Fibroblast of the aortic adventitia (primary cell): Measurements from ENCODE around the gene GLRA3. TPM values are rescaled to one million over a fixed set of nuclear protein-coding genes. Genes with fewer than 3 reads are reported as not detected.
"Not testable (repeated sequence)": the region's sequence is repeated elsewhere in the genome, so short reads cannot be mapped to it uniquely, and the experiment has no call there.

Source experiments
- DNase-seq: peaks from one replicate; pipeline ENCODE4 v3.0.0-alpha.2; 2010; ENCODE audit warnings: low read depth
- H3K4me3 ChIP-seq: 2 replicates; pipeline ENCODE4 v1.5.1; 2011; ENCODE audit warnings: low read depth, mild to moderate bottlenecking, control low read depth, low read length, moderate library complexity
- CTCF ChIP-seq: IDR thresholded peaks from 2 replicates; pipeline ENCODE4 v1.5.1; 2011; ENCODE audit warnings: mild to moderate bottlenecking, low read length, control low read depth, inconsistent platforms; ENCODE audit not compliant: insufficient read depth
- total RNA-seq: library from RNA; depleted of rRNA; stranded (reverse); fragments of >200 nt; gene quantifications from 2 replicates; pipeline ENCODE4 v1.2.3, GENCODE V29; 2012; ENCODE audit warnings: low replicate concordance

GLRA3 gene
- total RNA-seq, 1 donor, result not detected

- TF ChIP-seq CTCF, result no peak
- H3K4me3 ChIP-seq, result no peak overlapping the region
- DNase-seq, result no peak
These were observed 132.4 kb downstream of the GLRA3 start for GRCh38 chr4:174696657-174697056.

GRCh38 chr4:174691876-174692275, 137.2 kb downstream of the GLRA3 start:
- not testable (repeated sequence) for H3K4me3 ChIP-seq, DNase-seq

GRCh38 chr4:174690665-174691064, 138.4 kb downstream of the GLRA3 start:
- no peak for DNase-seq
- H3K4me3 ChIP-seq, result no peak overlapping the region
- TF ChIP-seq CTCF, result no peak

GRCh38 chr4:174689618-174690017, 139.4 kb downstream of the GLRA3 start:
- no peak for TF ChIP-seq CTCF
- DNase-seq, result no peak
- no peak overlapping the region for H3K4me3 ChIP-seq

GRCh38 chr4:174686826-174687225, 142.2 kb downstream of the GLRA3 start:
- no peak for TF ChIP-seq CTCF
- DNase-seq, result no peak
- H3K4me3 ChIP-seq, result no peak overlapping the region

- peak; percentile 65 for DNase-seq
- no peak for TF ChIP-seq CTCF
- no peak overlapping the region for H3K4me3 ChIP-seq
These were observed 147.2 kb downstream of the GLRA3 start for GRCh38 chr4:174681723-174682300.

- no peak overlapping the region for H3K4me3 ChIP-seq
- DNase-seq, result peak; percentile 65
- no peak for TF ChIP-seq CTCF
These were observed 154.7 kb downstream of the GLRA3 start for GRCh38 chr4:174674305-174674840.
